Osteoblast (primary cell): ENCODE measurements around the gene CREBL2. TPM values are rescaled to one million over a fixed set of nuclear protein-coding genes. Genes with fewer than 3 reads are reported as not detected.

Experiments
- DNase-seq: peaks from one replicate; pipeline ENCODE4 v3.0.0; 2011; ENCODE audit warnings: low spot score, mixed read lengths; ENCODE audit not compliant: insufficient read length; ENCODE audit errors: missing footprints
- H2AFZ ChIP-seq: 2 replicates; pipeline ENCODE4 v1.6.0; 2011; ENCODE audit warnings: mild to moderate bottlenecking, low read length
- H3K27ac ChIP-seq: 2 replicates; pipeline ENCODE4 v1.5.1; 2011; ENCODE audit warnings: mild to moderate bottlenecking, low read depth, low read length, moderate library complexity
- H3K27me3 ChIP-seq: 2 replicates; pipeline ENCODE4 v1.6.0; 2012; ENCODE audit warnings: mild to moderate bottlenecking, control low read depth, inconsistent platforms, low read length, moderate library complexity; ENCODE audit not compliant: insufficient read depth
- H3K36me3 ChIP-seq: 2 replicates; pipeline ENCODE4 v1.5.1; 2011; ENCODE audit warnings: mild to moderate bottlenecking, low read length, control low read depth, moderate library complexity; ENCODE audit not compliant: insufficient read depth
- H3K4me1 ChIP-seq: 2 replicates; pipeline ENCODE4 v1.5.1; 2011; ENCODE audit warnings: mild to moderate bottlenecking, low read length, control low read depth, moderate library complexity; ENCODE audit not compliant: insufficient read depth
- H3K4me2 ChIP-seq: 2 replicates; pipeline ENCODE4 v1.6.0; 2011; ENCODE audit warnings: mild to moderate bottlenecking, low read length; ENCODE audit not compliant: insufficient read depth
- H3K4me3 ChIP-seq: fragments of 200-600 bp; sonication (generic); 3 replicates; pipeline ENCODE4 v1.5.1; 2012; ENCODE audit warnings: mild to moderate bottlenecking, low read length, inconsistent platforms; ENCODE audit not compliant: insufficient read depth
- H3K79me2 ChIP-seq: 2 replicates; pipeline ENCODE4 v1.6.0; 2012; ENCODE audit warnings: mild to moderate bottlenecking, low read length, control low read depth, inconsistent platforms; ENCODE audit not compliant: insufficient read depth
- H3K9me3 ChIP-seq: 2 replicates; pipeline ENCODE4 v1.5.1; 2011; ENCODE audit warnings: low read depth, low read length, control low read depth
- H4K20me1 ChIP-seq: 2 replicates; pipeline ENCODE4 v1.6.0; 2012; ENCODE audit warnings: mild to moderate bottlenecking, low read length, control low read depth; ENCODE audit not compliant: insufficient read depth
- total RNA-seq: library from RNA; depleted of rRNA; stranded (reverse); fragments of >200 nt; gene quantifications from 2 replicates; pipeline ENCODE4 v1.2.3, GENCODE V29; 2012
- TF ChIP-seq, protein P1 (sequence below): IDR thresholded peaks from 2 replicates; pipeline ENCODE4 v1.5.1; 2011; ENCODE audit warnings: mild to moderate bottlenecking, low read depth, low read length, moderate library complexity; ENCODE audit errors: extremely low read depth

CREBL2 gene, protein sequence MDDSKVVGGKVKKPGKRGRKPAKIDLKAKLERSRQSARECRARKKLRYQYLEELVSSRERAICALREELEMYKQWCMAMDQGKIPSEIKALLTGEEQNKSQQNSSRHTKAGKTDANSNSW
- 47.0 and 54.5 TPM in 2 replicates for total RNA-seq

- H3K79me2 ChIP-seq: peaks cover 34% of the 10 kb centered on the region
- TF ChIP-seq, protein P1, sequence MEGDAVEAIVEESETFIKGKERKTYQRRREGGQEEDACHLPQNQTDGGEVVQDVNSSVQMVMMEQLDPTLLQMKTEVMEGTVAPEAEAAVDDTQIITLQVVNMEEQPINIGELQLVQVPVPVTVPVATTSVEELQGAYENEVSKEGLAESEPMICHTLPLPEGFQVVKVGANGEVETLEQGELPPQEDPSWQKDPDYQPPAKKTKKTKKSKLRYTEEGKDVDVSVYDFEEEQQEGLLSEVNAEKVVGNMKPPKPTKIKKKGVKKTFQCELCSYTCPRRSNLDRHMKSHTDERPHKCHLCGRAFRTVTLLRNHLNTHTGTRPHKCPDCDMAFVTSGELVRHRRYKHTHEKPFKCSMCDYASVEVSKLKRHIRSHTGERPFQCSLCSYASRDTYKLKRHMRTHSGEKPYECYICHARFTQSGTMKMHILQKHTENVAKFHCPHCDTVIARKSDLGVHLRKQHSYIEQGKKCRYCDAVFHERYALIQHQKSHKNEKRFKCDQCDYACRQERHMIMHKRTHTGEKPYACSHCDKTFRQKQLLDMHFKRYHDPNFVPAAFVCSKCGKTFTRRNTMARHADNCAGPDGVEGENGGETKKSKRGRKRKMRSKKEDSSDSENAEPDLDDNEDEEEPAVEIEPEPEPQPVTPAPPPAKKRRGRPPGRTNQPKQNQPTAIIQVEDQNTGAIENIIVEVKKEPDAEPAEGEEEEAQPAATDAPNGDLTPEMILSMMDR: no peak
- H2AFZ ChIP-seq: peak within 1 kb of the TSS; percentile 96
- H3K27me3 ChIP-seq: no peaks in the 10 kb centered on the region
- H3K4me3 ChIP-seq: peak within 1 kb of the TSS; percentile 92
- peak within 1 kb of the TSS; percentile 94 for H3K4me2 ChIP-seq
- H3K36me3 ChIP-seq: no peaks in the 10 kb centered on the region
- H3K9me3 ChIP-seq: no peaks in the 10 kb centered on the region
- no peaks in the 10 kb centered on the region for H4K20me1 ChIP-seq
- peak; percentile 96 for DNase-seq
- peaks cover 9% of the 10 kb centered on the region for H3K4me1 ChIP-seq
- H3K27ac ChIP-seq: peak within 1 kb of the TSS; percentile 77
Observed at GRCh38 chr12:12611512-12612306, at the start of gene CREBL2. Gene CREBL2 (plus strand): TSS chr12:12611876. CDS start chr12:12612173, 297 bp downstream.

DNA sequence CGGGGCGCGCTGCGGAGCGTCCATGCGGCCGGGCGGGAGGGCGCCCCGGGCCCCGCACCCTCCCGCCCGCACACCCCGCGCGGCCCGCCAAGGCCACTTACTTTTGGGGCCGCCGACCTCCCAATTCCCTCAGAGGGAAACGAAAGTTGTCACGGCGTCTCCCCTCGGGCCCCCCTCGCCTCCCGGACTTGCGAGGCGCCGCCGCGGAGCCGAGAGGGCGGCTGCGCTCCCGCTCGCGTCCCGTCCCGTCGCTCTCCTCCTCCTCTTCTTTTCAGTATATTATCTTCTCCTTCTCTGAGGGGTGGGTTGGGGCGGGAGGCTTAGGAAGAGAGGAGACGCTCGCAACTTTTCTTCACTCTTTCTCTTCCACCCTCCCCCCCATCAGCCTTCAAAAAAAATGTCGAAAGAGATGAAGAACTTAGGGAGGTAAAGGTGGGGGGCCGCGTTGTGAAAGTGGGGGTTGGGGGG lies 49.6 kb upstream of the CREBL2 start:
- Histone ChIP-seq H3K4me3 (peak overlapping the region; percentile 94), H3K36me3 (no peaks in the 10 kb centered on the region), H4K20me1 (no peaks in the 10 kb centered on the region), H3K27ac (peak overlapping the region; percentile 96), H2AFZ (no peak overlapping the region), H3K4me1 (peaks cover 20% of the 10 kb centered on the region), H3K27me3 (no peaks in the 10 kb centered on the region), H3K9me3 (peaks cover under 1% of the 10 kb centered on the region), H3K79me2 (peaks cover 28% of the 10 kb centered on the region), H3K4me2 (peak overlapping the region; percentile 43)
- DNase-seq: no peak
- TF ChIP-seq, protein P1: no peak

DNA sequence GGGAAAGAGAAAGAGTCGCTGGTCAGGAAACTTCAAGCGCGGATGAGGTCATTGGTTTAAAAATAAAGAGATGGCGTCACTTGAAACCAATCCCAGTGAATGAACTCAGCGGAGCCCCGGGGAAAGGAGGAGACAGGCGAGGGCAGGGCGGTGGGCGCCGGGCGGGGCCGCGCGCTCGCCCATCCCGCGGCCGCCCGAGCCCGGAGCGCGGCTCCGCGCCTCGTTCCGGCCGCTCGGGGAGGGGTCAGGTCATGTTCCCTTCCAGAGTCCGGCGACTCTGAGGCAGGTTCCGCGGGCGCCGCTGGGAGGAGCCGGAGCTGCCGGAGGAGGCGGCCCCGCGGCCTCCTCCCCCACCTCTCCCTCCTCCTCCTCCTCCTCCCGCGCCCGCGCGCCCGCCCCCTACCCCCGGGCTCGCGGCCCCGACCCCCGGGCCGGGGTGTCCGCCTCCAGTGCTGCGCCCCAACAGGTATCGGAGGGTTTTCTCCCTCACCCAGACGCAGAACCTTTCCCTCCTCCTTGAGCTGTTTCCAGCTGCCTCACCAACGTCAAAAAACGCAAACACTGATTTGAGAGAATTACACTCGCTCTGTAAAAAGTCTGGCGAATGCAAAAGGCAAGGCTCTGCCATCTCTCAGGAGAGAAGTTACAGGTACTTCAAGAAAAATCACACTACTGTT lies 49.0 kb upstream of the CREBL2 start, which contains the start of gene DUSP16:
TSS of gene DUSP16 (minus strand) at position 279 of the 677 bp plus-strand sequence. CDS start 41,765 bp downstream, outside the sequence.
- TF ChIP-seq, protein P1: no peak
- H2AFZ ChIP-seq: peak within 1 kb of the TSS; percentile 92
- peak within 1 kb of the TSS; percentile 94 for H3K4me3 ChIP-seq
- no peaks in the 10 kb centered on the region for H3K36me3 ChIP-seq
- H3K9me3 ChIP-seq: peaks cover 3% of the 10 kb centered on the region
- peaks cover 26% of the 10 kb centered on the region for H3K79me2 ChIP-seq
- peak within 1 kb of the TSS; percentile 96 for H3K27ac ChIP-seq
- peaks cover 20% of the 10 kb centered on the region for H3K4me1 ChIP-seq
- peak; percentile 99 for DNase-seq
- peak within 1 kb of the TSS; percentile 97 for H3K4me2 ChIP-seq
- H3K27me3 ChIP-seq: no peaks in the 10 kb centered on the region
- no peaks in the 10 kb centered on the region for H4K20me1 ChIP-seq
